Neuronal stem cell (in vitro differentiated cells): ENCODE results near the gene HSD11B1L. TPM values are rescaled to one million over a fixed set of nuclear protein-coding genes. Genes with fewer than 3 reads are reported as not detected.

Experiments
- DNase-seq: peaks from one replicate; pipeline ENCODE4 v3.0.0-alpha.2; 2013; ENCODE audit warnings: low spot score
- H2AFZ ChIP-seq: one replicate; pipeline ENCODE4 v1.6.1; 2013; ENCODE audit warnings: mild to moderate bottlenecking, low read length, inconsistent platforms
- H2AK5ac ChIP-seq: 2 replicates; pipeline ENCODE4 v1.6.1; 2013; ENCODE audit warnings: low read depth, mild to moderate bottlenecking, inconsistent platforms, low read length, moderate library complexity, mixed read lengths
- H2BK120ac ChIP-seq: 2 replicates; pipeline ENCODE4 v1.6.1; 2013; ENCODE audit warnings: low read depth, mild to moderate bottlenecking, inconsistent platforms, low read length, moderate library complexity, mixed read lengths
- H2BK12ac ChIP-seq: one replicate; pipeline ENCODE4 v1.6.1; 2013; ENCODE audit warnings: low read length, inconsistent platforms
- H2BK15ac ChIP-seq: 2 replicates; pipeline ENCODE4 v1.6.1; 2013; ENCODE audit warnings: mild to moderate bottlenecking, low read length, inconsistent platforms, mixed read lengths
- H2BK5ac ChIP-seq: one replicate; pipeline ENCODE4 v1.6.1; 2013; ENCODE audit warnings: inconsistent platforms, mild to moderate bottlenecking, low read length, moderate library complexity
- H3K14ac ChIP-seq: one replicate; pipeline ENCODE4 v1.6.1; 2013; ENCODE audit warnings: low read length, inconsistent platforms
- H3K18ac ChIP-seq: 2 replicates; pipeline ENCODE4 v1.6.1; 2013; ENCODE audit warnings: low read length, inconsistent platforms
- H3K23ac ChIP-seq: 2 replicates; pipeline ENCODE4 v1.6.1; 2013; ENCODE audit warnings: low read depth, mild to moderate bottlenecking, mixed read lengths, low read length, inconsistent platforms; ENCODE audit not compliant: poor library complexity
- H3K27ac ChIP-seq: replicated peaks from 3 replicates; pipeline ENCODE4 v1.5.1; 2013; ENCODE audit warnings: low read length, inconsistent platforms
- H3K27me3 ChIP-seq, 3 experiments: 2 replicates each; pipeline ENCODE4 v1.6.1; 2013; ENCODE audit warnings: low read length in 3 of 3, mild to moderate bottlenecking in 2 of 3, inconsistent platforms in 1 of 3, low read depth in 1 of 3, mixed read lengths in 1 of 3, moderate library complexity in 1 of 3; ENCODE audit not compliant: control insufficient read depth in 3 of 3, insufficient read depth in 3 of 3
- H3K36me3 ChIP-seq, 2 donors: replicated peaks in 1 of 2; 2 replicates each; pipeline ENCODE4 v1.6.1; 2013; ENCODE audit warnings: low read length in 2 of 2; ENCODE audit not compliant: control insufficient read depth in 2 of 2, insufficient read depth in 2 of 2
- H3K4ac ChIP-seq: 2 replicates; pipeline ENCODE4 v1.6.1; 2013; ENCODE audit warnings: inconsistent platforms, mild to moderate bottlenecking, low read length, moderate library complexity
- H3K4me1 ChIP-seq, 2 donors: 1 replicate in 1 of 2; 2 replicates in 1 of 2; pipeline ENCODE4 v1.6.1; 2013; ENCODE audit warnings: low read length in 2 of 2, low read depth in 1 of 2; ENCODE audit not compliant: control insufficient read depth in 2 of 2, insufficient read depth in 1 of 2
- H3K4me2 ChIP-seq: one replicate; pipeline ENCODE4 v1.6.1; 2013; ENCODE audit warnings: mild to moderate bottlenecking, low read length, inconsistent platforms; ENCODE audit not compliant: insufficient read depth, poor library complexity, severe bottlenecking
- H3K4me3 ChIP-seq, 2 donors: 2 replicates each; pipeline ENCODE4 v1.5.1; 2013; ENCODE audit warnings: low read length in 2 of 2, mild to moderate bottlenecking in 2 of 2, inconsistent platforms in 1 of 2, moderate library complexity in 1 of 2
- H3K79me1 ChIP-seq: one replicate; pipeline ENCODE4 v1.6.1; 2013; ENCODE audit warnings: low read depth, mild to moderate bottlenecking, inconsistent platforms, low read length, moderate library complexity
- H3K9ac ChIP-seq: one replicate; pipeline ENCODE4 v1.6.1; 2013; ENCODE audit warnings: mild to moderate bottlenecking, low read depth, low read length, inconsistent platforms; ENCODE audit not compliant: poor library complexity
- H3K9me3 ChIP-seq, 2 donors: replicated peaks in 1 of 2; 2 replicates each; pipeline versions ENCODE3 to v1.6.1; 2013; ENCODE audit warnings: low read length in 2 of 2, mild to moderate bottlenecking in 2 of 2, inconsistent platforms in 1 of 2, low read depth in 1 of 2, mixed read lengths in 1 of 2, moderate library complexity in 1 of 2; ENCODE audit not compliant: control insufficient read depth in 2 of 2, insufficient read depth in 1 of 2
- H4K8ac ChIP-seq: one replicate; pipeline ENCODE4 v1.6.1; 2013; ENCODE audit warnings: low read depth, mild to moderate bottlenecking, inconsistent platforms, low read length, moderate library complexity
- H4K91ac ChIP-seq: one replicate; pipeline ENCODE4 v1.6.1; 2013; ENCODE audit warnings: low read length, low read depth, mild to moderate bottlenecking, inconsistent platforms; ENCODE audit not compliant: poor library complexity
- WGBS, 2 donors: extraction: QIAGEN DNeasy Blood & Tissue Kit; methylation state at CpG; one replicate each; pipeline ENCODE4 v1.1.7; 2013; ENCODE audit warnings: missing lambda C conversion rate in 2 of 2, mixed read lengths in 1 of 2; ENCODE audit not compliant: insufficient read length in 2 of 2, insufficient replicate concordance in 1 of 2; ENCODE audit errors: extremely low coverage in 2 of 2; 5-methylcytosine and 5-hydroxymethylcytosine counted together
- polyA plus RNA-seq, 2 experiments: library from polyadenylated mRNA; stranded (reverse); fragments of 200-250 nt; gene quantifications; one replicate each; pipeline ENCODE4 v1.2.3, GENCODE V29; 2013

Gene HSD11B1L
- 35.3 TPM for polyA plus RNA-seq (2013, experiment 1 of 2)
- polyA plus RNA-seq (2013, experiment 2 of 2), result 35.0 TPM

GRCh38 chr19:5680437-5681368, at the start of gene HSD11B1L, which contains the start of gene MICOS13:
HSD11B1L (plus strand) TSS chr19:5681027; CDS start chr19:5684833, 3,806 bp downstream.
MICOS13 (minus strand) TSS chr19:5680516; CDS start chr19:5680486, 30 bp downstream.
- Histone ChIP-seq H3K9ac (peak within 1 kb of the TSS; percentile 93), H4K8ac (peak within 1 kb of the TSS; percentile 89), H3K9me3 (no peaks in the 10 kb centered on the region), H2BK15ac (peak within 1 kb of the TSS; percentile 30), H3K4me2 (peak within 1 kb of the TSS; percentile 82), H2BK5ac (peak within 1 kb of the TSS; percentile 95), H3K27ac (peak within 1 kb of the TSS; percentile 94), H2AFZ (peak within 1 kb of the TSS; percentile 96), H3K4me1 (peaks cover 10 to 23% of the 10 kb centered on the region in 2 donors), H2BK12ac (peak within 1 kb of the TSS; percentile 30), H2BK120ac (no peak within 1 kb of the TSS), H3K36me3 (peaks cover 4 to 12% of the 10 kb centered on the region in 2 donors), H3K23ac (peak within 1 kb of the TSS; percentile 95), H2AK5ac (peak within 1 kb of the TSS; percentile 95), H3K14ac (peak within 1 kb of the TSS; percentile 78), H3K79me1 (peaks cover 16% of the 10 kb centered on the region), H3K27me3 (no peaks in the 10 kb centered on the region), H4K91ac (no peak within 1 kb of the TSS), H3K4ac (no peak within 1 kb of the TSS), H3K4me3 (peak within 1 kb of the TSS; percentile 63 to 90), H3K18ac (peak within 1 kb of the TSS; percentile 100)
- peak; percentile 98 for DNase-seq
- no CpG with 5 or more reads among the region's 94 CpGs for WGBS, 2 donors

GRCh38 chr19:5631567-5632240, 49.1 kb upstream of the HSD11B1L start:
- peaks cover 6% of the 10 kb centered on the region for H3K79me1 ChIP-seq
- peaks cover 0 to 1% of the 10 kb centered on the region in 2 donors for H3K4me1 ChIP-seq
- H3K27me3 ChIP-seq, result no peaks in the 10 kb centered on the region
- H2BK12ac ChIP-seq, result no peak overlapping the region
- no peak overlapping the region for H3K4ac ChIP-seq
- peaks cover 23 to 93% of the 10 kb centered on the region in 2 donors for H3K36me3 ChIP-seq
- no peak overlapping the region for H2AK5ac ChIP-seq
- no peak overlapping the region for H2BK15ac ChIP-seq
- H3K27ac ChIP-seq, result no peak overlapping the region
- H4K8ac ChIP-seq, result no peak overlapping the region
- H3K9me3 ChIP-seq, result no peaks in the 10 kb centered on the region
- H3K4me2 ChIP-seq, result no peak overlapping the region
- no peak overlapping the region for H3K4me3 ChIP-seq
- H2BK5ac ChIP-seq, result no peak overlapping the region
- H3K14ac ChIP-seq, result no peak overlapping the region
- no peak overlapping the region for H2BK120ac ChIP-seq
- DNase-seq, result no peak
- WGBS, 2 donors, result no CpG with 5 or more reads among the region's 9 CpGs
- no peak overlapping the region for H3K9ac ChIP-seq
- no peak overlapping the region for H3K23ac ChIP-seq
- H3K18ac ChIP-seq, result no peak overlapping the region
- H4K91ac ChIP-seq, result no peak overlapping the region
- H2AFZ ChIP-seq, result no peak overlapping the region

- Histone ChIP-seq H4K8ac (no peak overlapping the region), H2BK12ac (no peak overlapping the region), H3K27ac (no peak overlapping the region), H3K9ac (no peak overlapping the region), H3K4me3 (no peak overlapping the region), H3K9me3 (no peaks in the 10 kb centered on the region), H3K18ac (no peak overlapping the region), H3K23ac (no peak overlapping the region), H4K91ac (no peak overlapping the region), H3K4me2 (no peak overlapping the region), H3K14ac (no peak overlapping the region), H2BK15ac (no peak overlapping the region), H3K27me3 (no peaks in the 10 kb centered on the region), H2AFZ (no peak overlapping the region), H3K79me1 (peaks cover 6% of the 10 kb centered on the region), H2BK120ac (no peak overlapping the region), H2BK5ac (no peak overlapping the region), H3K4ac (no peak overlapping the region), H2AK5ac (no peak overlapping the region), H3K4me1 (peaks cover 0 to 1% of the 10 kb centered on the region in 2 donors), H3K36me3 (peaks cover 19 to 90% of the 10 kb centered on the region in 2 donors)
- DNase-seq, result no peak
- WGBS, 2 donors, result no CpG with 5 or more reads among the region's 4 CpGs
These were observed 48.6 kb upstream of the HSD11B1L start for GRCh38 chr19:5632241-5632612.

- WGBS, 2 donors, result no CpG with 5 or more reads among the region's 5 CpGs
- no peak overlapping the region for H2BK120ac ChIP-seq
- H3K27ac ChIP-seq, result no peak overlapping the region
- H4K91ac ChIP-seq, result peak overlapping the region; percentile 57
- peaks cover 15 to 90% of the 10 kb centered on the region in 2 donors for H3K36me3 ChIP-seq
- no peak for DNase-seq
- no peak overlapping the region for H3K23ac ChIP-seq
- no peak overlapping the region for H3K14ac ChIP-seq
- H2AFZ ChIP-seq, result no peak overlapping the region
- H3K4me2 ChIP-seq, result no peak overlapping the region
- H2BK15ac ChIP-seq, result no peak overlapping the region
- no peak overlapping the region for H2BK12ac ChIP-seq
- H3K9me3 ChIP-seq, result no peaks in the 10 kb centered on the region
- no peak overlapping the region for H3K9ac ChIP-seq
- no peak overlapping the region for H3K4me3 ChIP-seq
- no peak overlapping the region for H2AK5ac ChIP-seq
- no peak overlapping the region for H3K4ac ChIP-seq
- no peak overlapping the region for H4K8ac ChIP-seq
- H3K4me1 ChIP-seq, result peaks cover 0 to 1% of the 10 kb centered on the region in 2 donors
- no peaks in the 10 kb centered on the region for H3K27me3 ChIP-seq
- H3K18ac ChIP-seq, result no peak overlapping the region
- no peak overlapping the region for H2BK5ac ChIP-seq
- H3K79me1 ChIP-seq, result peaks cover 8% of the 10 kb centered on the region
These were observed 48.2 kb upstream of the HSD11B1L start for GRCh38 chr19:5632657-5633056.
